RWPE1 (cell line): ENCODE data around the gene SMYD3.
A peak's percentile ranks its signal among the peaks of the same experiment; 100 is the strongest.

Source experiments
- CTCF ChIA-PET: fragments of 350-600 bp; sonication (Branson Sonifier 250); formaldehyde crosslinking; extraction: SDS; loops from one replicate; lab custom pipeline; 2021; lab: Yijun Ruan, JAX
- POLR2A ChIA-PET: fragments of 400-600 bp; formaldehyde crosslinking; extraction: SDS; loops from one replicate; lab custom pipeline; 2020; ENCODE audit warnings: antibody characterized with exemption; ENCODE audit not compliant: low non-redundant PET; lab: Yijun Ruan, JAX
- DNase-seq: peaks from one replicate; pipeline ENCODE4 v3.0.0; 2012; ENCODE audit warnings: low spot score
- H3K27ac ChIP-seq: fragments of 450-650 bp; 2 replicates; pipeline ENCODE4 v1.5.1; 2017
- CTCF ChIP-seq: fragments of 450-650 bp; conservative IDR thresholded peaks from 2 replicates; pipeline ENCODE4 v1.5.1; 2017; ENCODE audit warnings: low read depth, mild to moderate bottlenecking

SMYD3 gene

GRCh38 chr1:246302251-246302625 lies 204.8 kb downstream of the SMYD3 start:
- no peak for TF ChIP-seq CTCF
- DNase-seq: no peak
- ChIA-PET CTCF (interaction anchor here (0.6 kb wide), 2 partner anchors 40 to 188 kb away, joined by 3 to 5 read pairs; no protein-coding TSS in a partner anchor), POLR2A (no interaction called here)
- no peak overlapping the region for H3K27ac ChIP-seq

- ChIA-PET POLR2A (no interaction called here), CTCF (interaction anchor here (0.6 kb wide), 2 partner anchors 22 to 40 kb away, joined by 3 to 5 read pairs; no protein-coding TSS in a partner anchor)
- no peak for DNase-seq
- no peak for TF ChIP-seq CTCF
- no peak overlapping the region for H3K27ac ChIP-seq
Observed at GRCh38 chr1:246301553-246302250, 205.4 kb downstream of the SMYD3 start.

- ChIA-PET CTCF (interaction anchor here (0.6 to 0.7 kb wide), 2 partner anchors 23 to 466 kb away, joined by 3 read pairs; no protein-coding TSS in a partner anchor), POLR2A (no interaction called here)
- DNase-seq: no peak
- no peak overlapping the region for H3K27ac ChIP-seq
- no peak for TF ChIP-seq CTCF
Observed at GRCh38 chr1:246300626-246301549, 206.2 kb downstream of the SMYD3 start.

- TF ChIP-seq CTCF: no peak
- ChIA-PET POLR2A (no interaction called here), CTCF (interaction anchor here (0.6 kb wide), 1 partner anchor 143 kb away, joined by 3 read pairs; no protein-coding TSS in a partner anchor)
- no peak overlapping the region for H3K27ac ChIP-seq
- DNase-seq: peak; percentile 30
Observed at GRCh38 chr1:246297279-246298265, 209.5 kb downstream of the SMYD3 start.

- TF ChIP-seq CTCF: no peak
- ChIA-PET CTCF (no interaction called here), POLR2A (no interaction called here)
Observed at GRCh38 chr1:246295968-246296367, 211.1 kb downstream of the SMYD3 start.

More at GRCh38 chr1:246295968-246296367, 211.1 kb downstream of the SMYD3 start:
- no peak overlapping the region for H3K27ac ChIP-seq
- DNase-seq: peak; percentile 17
